SU-DHL-6 (cell line): Measurements from ENCODE around the gene ATP8A2.

Experiments used
- CTCF ChIP-seq: fragments of 200-600 bp; sonication (generic); IDR thresholded peaks from one replicate; pipeline ENCODE4 v1.5.1; 2017; ENCODE audit warnings: antibody characterized with exemption, mild to moderate bottlenecking, low read length, moderate library complexity; ENCODE audit not compliant: insufficient read depth, poor library complexity, severe bottlenecking
- EZH2phosphoT487 ChIP-seq: fragments of 200-600 bp; sonication (generic), shearing (Covaris generic); conservative IDR thresholded peaks from 2 replicates; pipeline ENCODE4 v1.6.1; 2018; ENCODE audit warnings: mild to moderate bottlenecking, antibody characterized with exemption, low read length, moderate library complexity, mixed read lengths

DNA sequence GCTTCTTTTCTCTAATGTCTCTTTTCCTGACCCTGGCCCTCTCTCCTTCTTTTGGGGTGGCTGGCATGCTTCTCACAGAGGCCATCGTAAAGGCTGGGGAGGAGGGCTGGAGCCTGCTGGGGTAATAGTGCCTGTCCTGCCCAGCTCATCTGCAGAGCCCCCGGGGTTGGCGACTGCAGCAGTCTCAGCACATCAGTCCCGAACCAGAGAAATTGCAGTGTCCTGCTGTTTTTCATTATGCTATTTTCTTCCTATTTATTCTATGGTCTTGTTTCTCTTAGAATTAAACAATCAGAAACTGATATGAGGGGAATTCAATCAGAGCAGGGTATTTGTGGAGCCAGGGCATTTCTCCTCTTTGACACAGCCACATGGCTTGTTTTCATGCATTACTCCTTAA, 513.6 kb downstream of the ATP8A2 start:
- no peak for TF ChIP-seq CTCF
- TF ChIP-seq EZH2phosphoT487, result no peak
